KMS-11 (cell line): ENCODE results near the gene ZBTB7C.

Experiments used
- H2AFZ ChIP-seq: fragments of 200-600 bp; sonication (generic); 2 replicates; pipeline ENCODE4 v1.6.1; 2016; ENCODE audit warnings: antibody characterized with exemption, mixed run types, low read depth
- H3K27ac ChIP-seq: fragments of 200-600 bp; sonication (generic); 2 replicates; pipeline ENCODE4 v1.6.1; 2016; ENCODE audit warnings: mild to moderate bottlenecking, mixed run types
- H3K27me3 ChIP-seq: fragments of 200-600 bp; sonication (generic); 2 replicates; pipeline ENCODE4 v1.6.1; 2017; ENCODE audit warnings: mild to moderate bottlenecking, low read depth, mixed run types, moderate library complexity; ENCODE audit not compliant: insufficient read depth
- H3K36me3 ChIP-seq: fragments of 200-600 bp; sonication (generic); 2 replicates; pipeline ENCODE4 v1.6.1; 2017; ENCODE audit warnings: mild to moderate bottlenecking, mixed run types; ENCODE audit not compliant: insufficient read depth
- H3K4me1 ChIP-seq: fragments of 200-600 bp; sonication (generic); 2 replicates; pipeline ENCODE4 v1.6.1; 2016; ENCODE audit warnings: mild to moderate bottlenecking, low read depth, mixed run types; ENCODE audit not compliant: poor library complexity, severe bottlenecking
- H3K4me2 ChIP-seq: fragments of 200-600 bp; sonication (generic); 2 replicates; pipeline ENCODE4 v1.7.0; 2016; ENCODE audit warnings: mild to moderate bottlenecking, mixed run types
- H3K4me3 ChIP-seq: fragments of 200-600 bp; sonication (generic); IDR thresholded peaks from 2 replicates; pipeline ENCODE4 v1.6.1; 2017; ENCODE audit warnings: low read depth, low read length, mixed read lengths; ENCODE audit not compliant: insufficient read depth
- H3K79me2 ChIP-seq: fragments of 200-600 bp; sonication (generic); 2 replicates; pipeline ENCODE4 v1.6.1; 2016; ENCODE audit warnings: low read depth, mixed run types; ENCODE audit not compliant: insufficient read depth
- H3K9ac ChIP-seq: fragments of 200-600 bp; sonication (generic); 2 replicates; pipeline ENCODE4 v1.6.1; 2016; ENCODE audit warnings: mild to moderate bottlenecking, mixed run types
- H4K20me1 ChIP-seq: fragments of 200-600 bp; sonication (generic); 2 replicates; pipeline ENCODE4 v1.6.1; 2016; ENCODE audit warnings: mild to moderate bottlenecking, mixed run types; ENCODE audit not compliant: insufficient read depth
- TF ChIP-seq, protein P1 (sequence below): fragments of 200-600 bp; sonication (generic); conservative IDR thresholded peaks from 2 replicates; pipeline ENCODE4 v1.6.1; 2017; ENCODE audit warnings: low read depth, mild to moderate bottlenecking, antibody characterized with exemption, low read length, moderate library complexity, mixed read lengths

ZBTB7C gene

DNA sequence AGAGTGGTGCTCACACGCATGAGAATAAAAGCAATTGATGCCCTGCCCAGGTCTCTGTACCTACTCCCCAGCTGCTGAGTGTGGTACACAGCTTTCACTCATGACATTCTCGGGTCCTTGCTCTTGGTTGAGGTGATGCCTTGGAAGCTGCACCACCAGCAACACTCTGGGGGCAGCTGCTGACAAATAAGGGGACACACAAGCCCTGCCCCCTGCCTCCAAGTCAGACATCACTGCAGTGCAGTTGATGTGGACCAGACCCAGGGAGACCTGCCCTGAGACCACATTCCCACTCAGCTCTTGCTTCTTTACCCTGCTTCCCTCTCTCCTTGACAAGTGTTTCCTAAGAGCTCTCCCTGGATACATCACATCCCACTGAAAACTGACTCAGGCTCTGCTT is 225.6 kb downstream of the ZBTB7C start:
- no peak overlapping the region for H2AFZ ChIP-seq
- H3K27me3 ChIP-seq = no peaks in the 10 kb centered on the region
- TF ChIP-seq, protein P1, sequence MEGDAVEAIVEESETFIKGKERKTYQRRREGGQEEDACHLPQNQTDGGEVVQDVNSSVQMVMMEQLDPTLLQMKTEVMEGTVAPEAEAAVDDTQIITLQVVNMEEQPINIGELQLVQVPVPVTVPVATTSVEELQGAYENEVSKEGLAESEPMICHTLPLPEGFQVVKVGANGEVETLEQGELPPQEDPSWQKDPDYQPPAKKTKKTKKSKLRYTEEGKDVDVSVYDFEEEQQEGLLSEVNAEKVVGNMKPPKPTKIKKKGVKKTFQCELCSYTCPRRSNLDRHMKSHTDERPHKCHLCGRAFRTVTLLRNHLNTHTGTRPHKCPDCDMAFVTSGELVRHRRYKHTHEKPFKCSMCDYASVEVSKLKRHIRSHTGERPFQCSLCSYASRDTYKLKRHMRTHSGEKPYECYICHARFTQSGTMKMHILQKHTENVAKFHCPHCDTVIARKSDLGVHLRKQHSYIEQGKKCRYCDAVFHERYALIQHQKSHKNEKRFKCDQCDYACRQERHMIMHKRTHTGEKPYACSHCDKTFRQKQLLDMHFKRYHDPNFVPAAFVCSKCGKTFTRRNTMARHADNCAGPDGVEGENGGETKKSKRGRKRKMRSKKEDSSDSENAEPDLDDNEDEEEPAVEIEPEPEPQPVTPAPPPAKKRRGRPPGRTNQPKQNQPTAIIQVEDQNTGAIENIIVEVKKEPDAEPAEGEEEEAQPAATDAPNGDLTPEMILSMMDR = no peak

DNA sequence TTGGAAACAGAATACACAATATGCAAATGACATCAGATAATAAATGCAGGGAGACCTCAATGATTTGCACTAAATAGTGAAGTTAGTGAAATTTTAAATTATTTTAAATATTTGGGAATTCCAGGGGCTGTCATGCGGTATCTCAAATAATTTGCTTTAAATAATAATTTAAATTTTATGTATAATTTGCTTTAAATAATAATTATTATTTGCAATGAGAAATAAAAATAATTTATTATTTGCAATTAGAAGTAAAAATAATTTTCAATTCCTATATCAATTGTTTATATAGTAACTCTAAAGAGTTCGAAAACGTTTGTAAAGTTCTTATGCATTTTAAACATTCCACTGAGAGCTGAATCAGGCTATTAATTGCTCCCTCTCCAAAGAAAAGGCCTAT is 226.4 kb downstream of the ZBTB7C start:
- no peaks in the 10 kb centered on the region for H3K4me1 ChIP-seq
- no peak overlapping the region for H3K9ac ChIP-seq
- no peak overlapping the region for H3K4me2 ChIP-seq
- no peaks in the 10 kb centered on the region for H3K36me3 ChIP-seq
- no peaks in the 10 kb centered on the region for H4K20me1 ChIP-seq
- TF ChIP-seq, protein P1 = no peak
- H3K4me3 ChIP-seq = no peak overlapping the region
- H3K27me3 ChIP-seq = no peaks in the 10 kb centered on the region
- no peak overlapping the region for H3K27ac ChIP-seq
- no peaks in the 10 kb centered on the region for H3K79me2 ChIP-seq
- H2AFZ ChIP-seq = no peak overlapping the region

More for the DNA sequence above, 225.6 kb downstream of the ZBTB7C start:
- H4K20me1 ChIP-seq = no peaks in the 10 kb centered on the region
- no peaks in the 10 kb centered on the region for H3K4me1 ChIP-seq
- no peak overlapping the region for H3K9ac ChIP-seq
- H3K27ac ChIP-seq = no peak overlapping the region
- H3K4me2 ChIP-seq = no peak overlapping the region
- no peaks in the 10 kb centered on the region for H3K36me3 ChIP-seq
- H3K4me3 ChIP-seq = no peak overlapping the region
- H3K79me2 ChIP-seq = no peaks in the 10 kb centered on the region

- Histone ChIP-seq H4K20me1 (no peaks in the 10 kb centered on the region), H3K4me1 (no peaks in the 10 kb centered on the region), H3K9ac (no peak overlapping the region), H2AFZ (no peak overlapping the region), H3K79me2 (no peaks in the 10 kb centered on the region), H3K4me3 (no peak overlapping the region), H3K27ac (no peak overlapping the region), H3K4me2 (no peak overlapping the region), H3K27me3 (no peaks in the 10 kb centered on the region), H3K36me3 (no peaks in the 10 kb centered on the region)
- TF ChIP-seq, protein P1 = no peak
Measured at GRCh38 chr18:48181857-48182256, 227.3 kb downstream of the ZBTB7C start.

GRCh38 chr18:48181087-48181823 is 227.9 kb downstream of the ZBTB7C start:
- Histone ChIP-seq H3K79me2 (no peaks in the 10 kb centered on the region), H3K4me1 (no peaks in the 10 kb centered on the region), H3K36me3 (no peaks in the 10 kb centered on the region), H3K4me3 (no peak overlapping the region), H4K20me1 (no peaks in the 10 kb centered on the region), H3K27ac (no peak overlapping the region), H3K4me2 (no peak overlapping the region), H3K9ac (no peak overlapping the region), H3K27me3 (no peaks in the 10 kb centered on the region), H2AFZ (no peak overlapping the region)
- TF ChIP-seq, protein P1 = no peak
